HepG2 (cell line): Measurements from ENCODE around the gene MLC1. TPM values are rescaled to one million over a fixed set of nuclear protein-coding genes. Genes with fewer than 3 reads are reported as not detected.
A peak's percentile ranks its signal among the peaks of the same experiment; 100 is the strongest.

ENCODE experiments used
- HDAC1 ChIP-seq: sonication (generic); formaldehyde crosslinking; IDR thresholded peaks from 2 replicates; pipeline ENCODE4 v1.5.1; 2020; ENCODE audit warnings: mild to moderate bottlenecking, missing genetic modification reagents
- HMG20B ChIP-seq: conservative IDR thresholded peaks from 2 replicates; pipeline ENCODE4 v1.6.1; 2016; ENCODE audit warnings: missing genetic modification reagents, missing compliant biosample characterization
- NFYC ChIP-seq: IDR thresholded peaks from 2 replicates; pipeline ENCODE4 v1.6.1; 2016; ENCODE audit warnings: missing genetic modification reagents, missing compliant biosample characterization
- ZNF383 ChIP-seq: sonication (generic); formaldehyde crosslinking; IDR thresholded peaks from 2 replicates; pipeline ENCODE4 v1.4.0; 2020; ENCODE audit warnings: missing genetic modification reagents, mild to moderate bottlenecking, borderline replicate concordance
- ZNF678 ChIP-seq: sonication (generic); formaldehyde crosslinking; IDR thresholded peaks from 2 replicates; pipeline ENCODE4 v1.4.0; 2020; ENCODE audit warnings: mild to moderate bottlenecking, missing genetic modification reagents
- polyA plus RNA-seq, 8 experiments: library from polyadenylated mRNA; depleted of rRNA in 3 of 8; stranded (reverse) in 7 of 8; unstranded in 1 of 8; fragments of >200 nt; fragmentation: Illumina TruSeq in 4 of 8; extraction: Trizol in 4 of 8; gene quantifications; 2 replicates each; pipeline versions ENCODE4 v1.2.1 to v1.2.3, GENCODE V29; 2011 to 2016; ENCODE audit warnings: low read depth in 4 of 8, missing spikeins in 1 of 8, mixed read lengths in 1 of 8; ENCODE audit not compliant: insufficient read depth in 1 of 8
- total RNA-seq, 5 experiments: library from RNA; depleted of rRNA; stranded (reverse); fragments of >200 nt; fragmentation: Illumina TruSeq; extraction: Trizol; gene quantifications; 2 replicates each; pipeline ENCODE4 v1.2.3, GENCODE V29; 2016; ENCODE audit warnings: low read depth in 1 of 5
- TF ChIP-seq, protein P1 (sequence below): sonication (generic); formaldehyde crosslinking; IDR thresholded peaks from 2 replicates; pipeline ENCODE4 v1.8.1; 2023; ENCODE audit warnings: mild to moderate bottlenecking, missing genetic modification reagents
- TF ChIP-seq, protein P2 (sequence below): sonication (generic); formaldehyde crosslinking; IDR thresholded peaks from 2 replicates; pipeline ENCODE4 v1.4.0; 2020; ENCODE audit warnings: mild to moderate bottlenecking, low read depth, missing genetic modification reagents
- TF ChIP-seq, protein P3 (sequence below): sonication (generic); formaldehyde crosslinking; IDR thresholded peaks from 2 replicates; pipeline ENCODE4 v1.4.0; 2020; ENCODE audit warnings: missing genetic modification reagents
- TF ChIP-seq, protein P4 (sequence below): sonication (generic); formaldehyde crosslinking; IDR thresholded peaks from 2 replicates; pipeline ENCODE4 v1.4.0; 2020; ENCODE audit warnings: mild to moderate bottlenecking, missing genetic modification reagents
- TF ChIP-seq, protein P5 (sequence below): sonication (generic); formaldehyde crosslinking; IDR thresholded peaks from 2 replicates; pipeline ENCODE4 v1.5.0; 2020; ENCODE audit warnings: missing genetic modification reagents
- TF ChIP-seq, protein P6 (sequence below): sonication (generic); formaldehyde crosslinking; IDR thresholded peaks from 2 replicates; pipeline ENCODE4 v1.5.0; 2020; ENCODE audit warnings: mild to moderate bottlenecking, missing genetic modification reagents, borderline replicate concordance
- TF ChIP-seq, protein P7 (sequence below): sonication (generic); formaldehyde crosslinking; IDR thresholded peaks from 2 replicates; pipeline ENCODE4 v1.4.0; 2020; ENCODE audit warnings: missing genetic modification reagents, borderline replicate concordance

The MLC1 gene
- total and polyA plus RNA-seq, 2 of the 13 experiments (the other 11 are each of a cell fraction or from before 2014, with no cell fraction given) = not detected

DNA sequence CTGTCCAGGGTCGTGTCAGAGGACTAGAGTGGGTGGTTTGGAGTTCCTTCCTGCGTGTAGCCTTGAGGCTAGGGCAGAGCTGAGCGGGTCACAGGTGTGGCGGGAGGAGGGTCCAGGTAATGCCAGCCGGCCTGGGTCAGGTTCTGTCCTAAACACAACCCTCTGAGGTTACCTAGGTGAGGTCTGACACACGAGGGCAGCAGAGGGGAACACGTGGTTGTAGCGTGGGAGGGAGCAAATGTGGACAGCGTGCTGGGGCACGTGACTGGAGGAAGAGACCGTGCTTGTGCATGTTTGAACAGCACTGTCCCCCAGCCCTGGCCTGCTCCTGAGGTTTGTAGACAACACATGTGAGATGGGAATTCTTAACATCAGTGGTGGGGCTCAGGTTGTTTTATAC, 17.7 kb upstream of the MLC1 start (continued):
- TF ChIP-seq, protein P1, sequence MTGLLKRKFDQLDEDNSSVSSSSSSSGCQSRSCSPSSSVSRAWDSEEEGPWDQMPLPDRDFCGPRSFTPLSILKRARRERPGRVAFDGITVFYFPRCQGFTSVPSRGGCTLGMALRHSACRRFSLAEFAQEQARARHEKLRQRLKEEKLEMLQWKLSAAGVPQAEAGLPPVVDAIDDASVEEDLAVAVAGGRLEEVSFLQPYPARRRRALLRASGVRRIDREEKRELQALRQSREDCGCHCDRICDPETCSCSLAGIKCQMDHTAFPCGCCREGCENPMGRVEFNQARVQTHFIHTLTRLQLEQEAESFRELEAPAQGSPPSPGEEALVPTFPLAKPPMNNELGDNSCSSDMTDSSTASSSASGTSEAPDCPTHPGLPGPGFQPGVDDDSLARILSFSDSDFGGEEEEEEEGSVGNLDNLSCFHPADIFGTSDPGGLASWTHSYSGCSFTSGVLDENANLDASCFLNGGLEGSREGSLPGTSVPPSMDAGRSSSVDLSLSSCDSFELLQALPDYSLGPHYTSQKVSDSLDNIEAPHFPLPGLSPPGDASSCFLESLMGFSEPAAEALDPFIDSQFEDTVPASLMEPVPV (CRISPR knock-in tag) = no peak
- TF ChIP-seq, protein P2, sequence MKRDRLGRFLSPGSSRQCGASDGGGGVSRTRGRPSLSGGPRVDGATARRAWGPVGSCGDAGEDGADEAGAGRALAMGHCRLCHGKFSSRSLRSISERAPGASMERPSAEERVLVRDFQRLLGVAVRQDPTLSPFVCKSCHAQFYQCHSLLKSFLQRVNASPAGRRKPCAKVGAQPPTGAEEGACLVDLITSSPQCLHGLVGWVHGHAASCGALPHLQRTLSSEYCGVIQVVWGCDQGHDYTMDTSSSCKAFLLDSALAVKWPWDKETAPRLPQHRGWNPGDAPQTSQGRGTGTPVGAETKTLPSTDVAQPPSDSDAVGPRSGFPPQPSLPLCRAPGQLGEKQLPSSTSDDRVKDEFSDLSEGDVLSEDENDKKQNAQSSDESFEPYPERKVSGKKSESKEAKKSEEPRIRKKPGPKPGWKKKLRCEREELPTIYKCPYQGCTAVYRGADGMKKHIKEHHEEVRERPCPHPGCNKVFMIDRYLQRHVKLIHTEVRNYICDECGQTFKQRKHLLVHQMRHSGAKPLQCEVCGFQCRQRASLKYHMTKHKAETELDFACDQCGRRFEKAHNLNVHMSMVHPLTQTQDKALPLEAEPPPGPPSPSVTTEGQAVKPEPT (CRISPR knock-in tag) = no peak
- TF ChIP-seq ZNF383 = no peak
- TF ChIP-seq, protein P3, sequence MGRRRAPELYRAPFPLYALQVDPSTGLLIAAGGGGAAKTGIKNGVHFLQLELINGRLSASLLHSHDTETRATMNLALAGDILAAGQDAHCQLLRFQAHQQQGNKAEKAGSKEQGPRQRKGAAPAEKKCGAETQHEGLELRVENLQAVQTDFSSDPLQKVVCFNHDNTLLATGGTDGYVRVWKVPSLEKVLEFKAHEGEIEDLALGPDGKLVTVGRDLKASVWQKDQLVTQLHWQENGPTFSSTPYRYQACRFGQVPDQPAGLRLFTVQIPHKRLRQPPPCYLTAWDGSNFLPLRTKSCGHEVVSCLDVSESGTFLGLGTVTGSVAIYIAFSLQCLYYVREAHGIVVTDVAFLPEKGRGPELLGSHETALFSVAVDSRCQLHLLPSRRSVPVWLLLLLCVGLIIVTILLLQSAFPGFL (CRISPR knock-in tag) = no peak
- TF ChIP-seq, protein P4, sequence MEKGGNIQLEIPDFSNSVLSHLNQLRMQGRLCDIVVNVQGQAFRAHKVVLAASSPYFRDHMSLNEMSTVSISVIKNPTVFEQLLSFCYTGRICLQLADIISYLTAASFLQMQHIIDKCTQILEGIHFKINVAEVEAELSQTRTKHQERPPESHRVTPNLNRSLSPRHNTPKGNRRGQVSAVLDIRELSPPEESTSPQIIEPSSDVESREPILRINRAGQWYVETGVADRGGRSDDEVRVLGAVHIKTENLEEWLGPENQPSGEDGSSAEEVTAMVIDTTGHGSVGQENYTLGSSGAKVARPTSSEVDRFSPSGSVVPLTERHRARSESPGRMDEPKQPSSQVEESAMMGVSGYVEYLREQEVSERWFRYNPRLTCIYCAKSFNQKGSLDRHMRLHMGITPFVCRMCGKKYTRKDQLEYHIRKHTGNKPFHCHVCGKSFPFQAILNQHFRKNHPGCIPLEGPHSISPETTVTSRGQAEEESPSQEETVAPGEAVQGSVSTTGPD = no peak
- TF ChIP-seq, protein P5, sequence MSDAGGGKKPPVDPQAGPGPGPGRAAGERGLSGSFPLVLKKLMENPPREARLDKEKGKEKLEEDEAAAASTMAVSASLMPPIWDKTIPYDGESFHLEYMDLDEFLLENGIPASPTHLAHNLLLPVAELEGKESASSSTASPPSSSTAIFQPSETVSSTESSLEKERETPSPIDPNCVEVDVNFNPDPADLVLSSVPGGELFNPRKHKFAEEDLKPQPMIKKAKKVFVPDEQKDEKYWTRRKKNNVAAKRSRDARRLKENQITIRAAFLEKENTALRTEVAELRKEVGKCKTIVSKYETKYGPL (CRISPR knock-in tag) = no peak
- TF ChIP-seq, protein P6, sequence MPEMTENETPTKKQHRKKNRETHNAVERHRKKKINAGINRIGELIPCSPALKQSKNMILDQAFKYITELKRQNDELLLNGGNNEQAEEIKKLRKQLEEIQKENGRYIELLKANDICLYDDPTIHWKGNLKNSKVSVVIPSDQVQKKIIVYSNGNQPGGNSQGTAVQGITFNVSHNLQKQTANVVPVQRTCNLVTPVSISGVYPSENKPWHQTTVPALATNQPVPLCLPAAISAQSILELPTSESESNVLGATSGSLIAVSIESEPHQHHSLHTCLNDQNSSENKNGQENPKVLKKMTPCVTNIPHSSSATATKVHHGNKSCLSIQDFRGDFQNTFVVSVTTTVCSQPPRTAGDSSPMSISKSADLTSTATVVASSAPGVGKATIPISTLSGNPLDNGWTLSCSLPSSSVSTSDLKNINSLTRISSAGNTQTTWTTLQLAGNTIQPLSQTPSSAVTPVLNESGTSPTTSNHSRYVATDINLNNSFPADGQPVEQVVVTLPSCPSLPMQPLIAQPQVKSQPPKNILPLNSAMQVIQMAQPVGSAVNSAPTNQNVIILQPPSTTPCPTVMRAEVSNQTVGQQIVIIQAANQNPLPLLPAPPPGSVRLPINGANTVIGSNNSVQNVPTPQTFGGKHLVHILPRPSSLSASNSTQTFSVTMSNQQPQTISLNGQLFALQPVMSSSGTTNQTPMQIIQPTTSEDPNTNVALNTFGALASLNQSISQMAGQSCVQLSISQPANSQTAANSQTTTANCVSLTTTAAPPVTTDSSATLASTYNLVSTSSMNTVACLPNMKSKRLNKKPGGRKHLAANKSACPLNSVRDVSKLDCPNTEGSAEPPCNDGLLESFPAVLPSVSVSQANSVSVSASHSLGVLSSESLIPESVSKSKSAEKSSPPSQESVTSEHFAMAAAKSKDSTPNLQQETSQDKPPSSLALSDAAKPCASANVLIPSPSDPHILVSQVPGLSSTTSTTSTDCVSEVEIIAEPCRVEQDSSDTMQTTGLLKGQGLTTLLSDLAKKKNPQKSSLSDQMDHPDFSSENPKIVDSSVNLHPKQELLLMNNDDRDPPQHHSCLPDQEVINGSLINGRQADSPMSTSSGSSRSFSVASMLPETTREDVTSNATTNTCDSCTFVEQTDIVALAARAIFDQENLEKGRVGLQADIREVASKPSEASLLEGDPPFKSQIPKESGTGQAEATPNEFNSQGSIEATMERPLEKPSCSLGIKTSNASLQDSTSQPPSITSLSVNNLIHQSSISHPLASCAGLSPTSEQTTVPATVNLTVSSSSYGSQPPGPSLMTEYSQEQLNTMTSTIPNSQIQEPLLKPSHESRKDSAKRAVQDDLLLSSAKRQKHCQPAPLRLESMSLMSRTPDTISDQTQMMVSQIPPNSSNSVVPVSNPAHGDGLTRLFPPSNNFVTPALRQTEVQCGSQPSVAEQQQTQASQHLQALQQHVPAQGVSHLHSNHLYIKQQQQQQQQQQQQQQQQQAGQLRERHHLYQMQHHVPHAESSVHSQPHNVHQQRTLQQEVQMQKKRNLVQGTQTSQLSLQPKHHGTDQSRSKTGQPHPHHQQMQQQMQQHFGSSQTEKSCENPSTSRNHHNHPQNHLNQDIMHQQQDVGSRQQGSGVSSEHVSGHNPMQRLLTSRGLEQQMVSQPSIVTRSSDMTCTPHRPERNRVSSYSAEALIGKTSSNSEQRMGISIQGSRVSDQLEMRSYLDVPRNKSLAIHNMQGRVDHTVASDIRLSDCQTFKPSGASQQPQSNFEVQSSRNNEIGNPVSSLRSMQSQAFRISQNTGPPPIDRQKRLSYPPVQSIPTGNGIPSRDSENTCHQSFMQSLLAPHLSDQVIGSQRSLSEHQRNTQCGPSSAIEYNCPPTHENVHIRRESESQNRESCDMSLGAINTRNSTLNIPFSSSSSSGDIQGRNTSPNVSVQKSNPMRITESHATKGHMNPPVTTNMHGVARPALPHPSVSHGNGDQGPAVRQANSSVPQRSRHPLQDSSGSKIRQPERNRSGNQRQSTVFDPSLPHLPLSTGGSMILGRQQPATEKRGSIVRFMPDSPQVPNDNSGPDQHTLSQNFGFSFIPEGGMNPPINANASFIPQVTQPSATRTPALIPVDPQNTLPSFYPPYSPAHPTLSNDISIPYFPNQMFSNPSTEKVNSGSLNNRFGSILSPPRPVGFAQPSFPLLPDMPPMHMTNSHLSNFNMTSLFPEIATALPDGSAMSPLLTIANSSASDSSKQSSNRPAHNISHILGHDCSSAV (CRISPR knock-in tag) = no peak
- TF ChIP-seq HMG20B = no peak
- TF ChIP-seq ZNF678 (CRISPR knock-in tag) = peak; percentile 86; the same call in 1 of the 2 replicates
- no peak for TF ChIP-seq NFYC
- no peak for TF ChIP-seq HDAC1 (CRISPR knock-in tag)
- TF ChIP-seq, protein P7, sequence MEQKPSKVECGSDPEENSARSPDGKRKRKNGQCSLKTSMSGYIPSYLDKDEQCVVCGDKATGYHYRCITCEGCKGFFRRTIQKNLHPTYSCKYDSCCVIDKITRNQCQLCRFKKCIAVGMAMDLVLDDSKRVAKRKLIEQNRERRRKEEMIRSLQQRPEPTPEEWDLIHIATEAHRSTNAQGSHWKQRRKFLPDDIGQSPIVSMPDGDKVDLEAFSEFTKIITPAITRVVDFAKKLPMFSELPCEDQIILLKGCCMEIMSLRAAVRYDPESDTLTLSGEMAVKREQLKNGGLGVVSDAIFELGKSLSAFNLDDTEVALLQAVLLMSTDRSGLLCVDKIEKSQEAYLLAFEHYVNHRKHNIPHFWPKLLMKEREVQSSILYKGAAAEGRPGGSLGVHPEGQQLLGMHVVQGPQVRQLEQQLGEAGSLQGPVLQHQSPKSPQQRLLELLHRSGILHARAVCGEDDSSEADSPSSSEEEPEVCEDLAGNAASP = no peak
